DOHH2 (cell line): ENCODE measurements around the gene SYT13.
A peak's percentile ranks its signal among the peaks of the same experiment; 100 is the strongest.

Experiments
- H3F3A ChIP-seq: fragments of 200-600 bp; sonication (generic), shearing (Covaris generic); 2 replicates; pipeline ENCODE4 v1.6.0; 2016; ENCODE audit warnings: antibody characterized with exemption, mild to moderate bottlenecking; ENCODE audit not compliant: control insufficient read depth, insufficient read depth
- H3K27ac ChIP-seq: fragments of 200-600 bp; sonication (generic); 2 replicates; pipeline ENCODE4 v1.5.1; 2014; ENCODE audit warnings: low read depth, mild to moderate bottlenecking, low read length, moderate library complexity
- H3K27me3 ChIP-seq: fragments of 200-600 bp; sonication (generic); 2 replicates; pipeline ENCODE4 v1.6.1; 2014; ENCODE audit warnings: mild to moderate bottlenecking, low read length, mixed read lengths; ENCODE audit not compliant: control insufficient read depth
- H3K36me3 ChIP-seq: fragments of 200-600 bp; sonication (generic); 2 replicates; pipeline ENCODE4 v1.6.1; 2014; ENCODE audit warnings: mild to moderate bottlenecking, low read length, moderate library complexity, mixed read lengths; ENCODE audit not compliant: control insufficient read depth
- H3K4me1 ChIP-seq: fragments of 200-600 bp; sonication (generic); 2 replicates; pipeline ENCODE4 v1.6.1; 2014; ENCODE audit warnings: mild to moderate bottlenecking, low read length, mixed read lengths; ENCODE audit not compliant: control insufficient read depth
- H3K4me2 ChIP-seq: fragments of 200-600 bp; sonication (generic); 2 replicates; pipeline ENCODE4 v1.6.0; 2014; ENCODE audit warnings: mild to moderate bottlenecking, low read length, moderate library complexity
- H3K4me3 ChIP-seq: fragments of 200-600 bp; sonication (generic); 2 replicates; pipeline ENCODE4 v1.5.1; 2014; ENCODE audit warnings: mild to moderate bottlenecking, low read length, mixed read lengths
- H3K79me2 ChIP-seq: fragments of 200-600 bp; sonication (generic); 2 replicates; pipeline ENCODE4 v1.6.1; 2014; ENCODE audit warnings: mild to moderate bottlenecking, low read length, mixed read lengths; ENCODE audit not compliant: control insufficient read depth
- H3K9me2 ChIP-seq: fragments of 200-600 bp; sonication (generic); replicated peaks from 2 replicates; pipeline ENCODE4 v1.6.1; 2014; ENCODE audit warnings: mild to moderate bottlenecking, low read length, mixed read lengths; ENCODE audit not compliant: control insufficient read depth
- H3K9me3 ChIP-seq: fragments of 200-600 bp; sonication (generic); 2 replicates; pipeline ENCODE4 v1.6.1; 2014; ENCODE audit warnings: antibody characterized with exemption, low read length, mixed read lengths; ENCODE audit not compliant: control insufficient read depth, insufficient read depth
- H4K20me1 ChIP-seq: fragments of 200-600 bp; sonication (generic); 2 replicates; pipeline ENCODE4 v1.6.0; 2014; ENCODE audit warnings: low read depth, mild to moderate bottlenecking, antibody characterized with exemption, low read length, moderate library complexity; ENCODE audit not compliant: control insufficient read depth, insufficient read depth
- EZH2phosphoT487 ChIP-seq: fragments of 200-600 bp; sonication (generic); IDR thresholded peaks from 2 replicates; pipeline ENCODE4 v1.6.1; 2017; ENCODE audit warnings: borderline replicate concordance, mild to moderate bottlenecking, antibody characterized with exemption, low read length, moderate library complexity, mixed read lengths
- TF ChIP-seq, protein P1 (sequence below): fragments of 200-600 bp; sonication (generic); IDR thresholded peaks from one replicate; pipeline ENCODE4 v1.5.1; 2014; ENCODE audit warnings: antibody characterized with exemption, mild to moderate bottlenecking, low read depth, low read length; ENCODE audit not compliant: poor library complexity, severe bottlenecking

Gene SYT13

DNA sequence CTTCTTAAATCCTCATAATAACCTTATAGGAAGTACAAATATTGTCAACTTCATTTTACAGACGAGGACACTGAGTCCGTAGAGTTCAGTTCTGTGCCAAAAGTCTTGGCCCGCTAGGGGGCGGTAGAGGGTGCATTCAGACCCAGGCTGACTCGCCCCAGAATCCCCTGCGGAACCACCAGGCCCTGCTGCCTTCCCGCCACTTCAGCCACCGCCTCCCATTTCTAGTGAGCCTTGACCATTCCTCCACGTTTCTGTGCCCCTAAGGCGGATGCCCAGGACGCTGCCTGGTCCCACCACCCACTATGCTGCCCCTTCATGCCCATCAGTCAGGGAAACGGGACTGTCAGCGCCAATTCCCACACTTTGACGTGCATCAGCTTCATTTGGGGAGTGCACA lies 19.1 kb downstream of the SYT13 start:
- H3F3A ChIP-seq = no peaks in the 10 kb centered on the region
- no peak overlapping the region for H3K4me2 ChIP-seq
- H3K27me3 ChIP-seq = peaks cover 27% of the 10 kb centered on the region
- H3K4me1 ChIP-seq = no peaks in the 10 kb centered on the region
- no peak overlapping the region for H3K27ac ChIP-seq
- no peaks in the 10 kb centered on the region for H3K79me2 ChIP-seq
- no peaks in the 10 kb centered on the region for H3K36me3 ChIP-seq
- no peaks in the 10 kb centered on the region for H3K9me3 ChIP-seq
- no peak overlapping the region for H3K4me3 ChIP-seq
- H3K9me2 ChIP-seq = no peaks in the 10 kb centered on the region
- TF ChIP-seq, protein P1, sequence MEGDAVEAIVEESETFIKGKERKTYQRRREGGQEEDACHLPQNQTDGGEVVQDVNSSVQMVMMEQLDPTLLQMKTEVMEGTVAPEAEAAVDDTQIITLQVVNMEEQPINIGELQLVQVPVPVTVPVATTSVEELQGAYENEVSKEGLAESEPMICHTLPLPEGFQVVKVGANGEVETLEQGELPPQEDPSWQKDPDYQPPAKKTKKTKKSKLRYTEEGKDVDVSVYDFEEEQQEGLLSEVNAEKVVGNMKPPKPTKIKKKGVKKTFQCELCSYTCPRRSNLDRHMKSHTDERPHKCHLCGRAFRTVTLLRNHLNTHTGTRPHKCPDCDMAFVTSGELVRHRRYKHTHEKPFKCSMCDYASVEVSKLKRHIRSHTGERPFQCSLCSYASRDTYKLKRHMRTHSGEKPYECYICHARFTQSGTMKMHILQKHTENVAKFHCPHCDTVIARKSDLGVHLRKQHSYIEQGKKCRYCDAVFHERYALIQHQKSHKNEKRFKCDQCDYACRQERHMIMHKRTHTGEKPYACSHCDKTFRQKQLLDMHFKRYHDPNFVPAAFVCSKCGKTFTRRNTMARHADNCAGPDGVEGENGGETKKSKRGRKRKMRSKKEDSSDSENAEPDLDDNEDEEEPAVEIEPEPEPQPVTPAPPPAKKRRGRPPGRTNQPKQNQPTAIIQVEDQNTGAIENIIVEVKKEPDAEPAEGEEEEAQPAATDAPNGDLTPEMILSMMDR = peak; percentile 80
- no peak for TF ChIP-seq EZH2phosphoT487
- no peaks in the 10 kb centered on the region for H4K20me1 ChIP-seq

DNA sequence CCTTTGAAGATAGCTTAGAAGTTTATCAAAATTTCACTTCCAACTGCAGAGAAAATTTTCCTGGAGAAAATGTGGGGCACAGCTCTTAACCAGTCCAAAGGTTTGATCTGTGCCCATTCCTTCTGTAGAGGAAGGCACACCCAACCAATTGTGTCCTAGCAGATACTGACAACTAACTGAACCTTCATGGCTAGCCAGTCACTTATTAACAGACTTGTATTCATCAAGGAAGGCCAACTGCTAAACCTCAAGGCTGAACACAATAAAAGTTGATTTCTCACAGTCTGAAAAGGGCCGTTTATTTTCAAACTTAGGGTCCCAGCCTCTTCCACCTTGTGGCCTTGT lies 19.5 kb downstream of the SYT13 start:
- TF ChIP-seq, protein P1 = no peak
- no peak for TF ChIP-seq EZH2phosphoT487
- Histone ChIP-seq H3K9me3 (no peaks in the 10 kb centered on the region), H3K36me3 (no peaks in the 10 kb centered on the region), H3K9me2 (no peaks in the 10 kb centered on the region), H3K4me1 (no peaks in the 10 kb centered on the region), H3F3A (no peaks in the 10 kb centered on the region), H3K27ac (no peak overlapping the region), H3K27me3 (peaks cover 27% of the 10 kb centered on the region), H3K4me3 (no peak overlapping the region), H3K79me2 (no peaks in the 10 kb centered on the region), H4K20me1 (no peaks in the 10 kb centered on the region), H3K4me2 (no peak overlapping the region)

DNA sequence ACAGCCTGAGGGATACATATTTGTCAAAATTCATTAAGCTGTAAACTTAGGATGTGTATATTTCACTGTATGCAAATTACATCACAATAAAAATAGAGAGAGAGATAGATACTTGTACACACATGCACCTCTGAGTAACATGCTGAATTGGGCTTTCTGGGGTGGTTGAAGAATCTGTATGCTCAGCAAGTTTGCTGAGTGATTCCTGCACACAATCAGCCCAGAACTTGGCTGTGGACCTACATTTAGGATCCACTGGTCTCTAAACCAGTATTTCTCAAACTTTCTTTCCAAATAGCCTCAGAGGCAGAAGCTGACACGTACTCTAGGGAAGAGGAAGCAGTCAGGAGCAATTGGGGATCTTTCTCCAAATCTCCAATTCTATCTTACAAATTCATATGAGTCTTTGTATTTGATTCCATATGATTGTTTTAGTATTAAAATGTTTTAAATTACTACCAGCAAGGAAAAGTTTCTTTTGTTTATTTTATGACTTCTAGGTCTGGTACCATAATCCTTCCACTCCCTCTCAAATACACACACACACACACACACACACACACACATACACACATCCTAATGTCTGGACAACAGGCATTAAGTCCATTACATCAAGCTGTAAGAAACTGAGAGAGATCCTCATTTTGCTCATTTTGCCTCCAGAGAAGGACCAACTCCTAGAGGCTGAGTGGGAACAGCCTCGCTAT lies 20.0 kb downstream of the SYT13 start:
- no peaks in the 10 kb centered on the region for H3K79me2 ChIP-seq
- no peaks in the 10 kb centered on the region for H3K9me2 ChIP-seq
- H4K20me1 ChIP-seq = no peaks in the 10 kb centered on the region
- H3K27me3 ChIP-seq = peaks cover 25% of the 10 kb centered on the region
- H3K27ac ChIP-seq = no peak overlapping the region
- no peaks in the 10 kb centered on the region for H3K36me3 ChIP-seq
- H3K9me3 ChIP-seq = no peaks in the 10 kb centered on the region
- no peak overlapping the region for H3K4me2 ChIP-seq
- H3F3A ChIP-seq = no peaks in the 10 kb centered on the region
- no peak overlapping the region for H3K4me3 ChIP-seq
- TF ChIP-seq, protein P1 = no peak
- TF ChIP-seq EZH2phosphoT487 = no peak
- H3K4me1 ChIP-seq = no peaks in the 10 kb centered on the region
